Stimulated activated CD8-positive, alpha-beta memory T cell treated with anti-CD3 and anti-CD28 coated beads, Interleukin-4, amount 100 ng/mL, for 4 hours (primary cell): ENCODE data around the gene F11.
"Not testable (repeated sequence)": the region's sequence is repeated elsewhere in the genome, so short reads cannot be mapped to it uniquely, and the experiment has no call there.

Experiments used
- DNase-seq, 2 donors: peaks; one replicate each; pipeline ENCODE4 v3.0.0-alpha.2; 2020; ENCODE audit warnings: low read depth in 2 of 2, low spot score in 1 of 2

F11 gene

DNA sequence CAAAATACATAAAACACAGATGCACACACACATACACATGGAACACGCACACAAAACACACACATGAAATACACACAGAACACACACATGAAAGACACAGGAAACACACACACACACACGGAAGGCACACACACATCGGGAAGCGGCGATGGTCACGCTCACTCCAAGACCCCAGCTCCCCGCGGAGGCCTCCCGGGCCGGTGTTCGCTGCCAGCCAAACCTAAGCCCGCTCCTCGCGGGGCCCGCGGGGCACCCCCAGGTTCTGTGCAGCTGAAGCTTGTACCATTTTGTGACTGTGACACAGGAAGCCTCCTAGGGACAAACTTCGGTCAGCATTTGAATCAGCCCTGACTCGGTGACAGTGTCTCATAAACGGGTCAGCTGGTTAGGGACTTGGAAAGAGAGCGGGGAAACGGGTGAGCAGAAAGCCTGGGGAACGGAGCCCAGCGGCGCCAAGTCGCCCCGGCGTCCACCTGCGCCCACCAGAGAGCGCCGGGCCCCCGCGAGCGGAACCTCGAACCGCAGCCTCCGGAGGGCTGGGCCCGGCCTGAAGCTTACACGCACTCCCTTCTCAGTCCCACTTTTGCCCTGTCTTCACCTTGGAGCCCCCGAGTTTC lies 32.1 kb downstream of the F11 start:
- no peak for DNase-seq

DNA sequence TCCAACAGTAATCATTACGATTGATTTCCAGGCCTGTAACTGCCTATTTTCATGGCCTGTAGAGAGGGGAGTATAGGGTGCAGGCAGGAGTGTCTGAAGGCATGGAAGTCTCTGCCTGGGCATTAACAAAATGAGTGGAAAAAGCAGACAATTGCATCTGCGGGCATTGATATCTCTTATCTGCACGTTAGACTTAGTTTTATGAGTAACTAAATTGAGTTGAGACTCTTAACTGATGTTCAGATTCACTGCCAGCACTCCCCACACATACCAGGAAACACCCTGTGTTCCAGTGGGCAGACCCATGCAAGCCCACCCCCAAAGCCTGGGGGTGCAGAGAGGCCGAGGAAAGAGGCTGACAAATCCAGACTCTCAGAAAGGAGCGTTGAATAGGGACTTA lies 33.3 kb downstream of the F11 start:
- no peak for DNase-seq

- no peak for DNase-seq
Observed at GRCh38 chr4:186300659-186301390, 34.8 kb downstream of the F11 start.

DNA sequence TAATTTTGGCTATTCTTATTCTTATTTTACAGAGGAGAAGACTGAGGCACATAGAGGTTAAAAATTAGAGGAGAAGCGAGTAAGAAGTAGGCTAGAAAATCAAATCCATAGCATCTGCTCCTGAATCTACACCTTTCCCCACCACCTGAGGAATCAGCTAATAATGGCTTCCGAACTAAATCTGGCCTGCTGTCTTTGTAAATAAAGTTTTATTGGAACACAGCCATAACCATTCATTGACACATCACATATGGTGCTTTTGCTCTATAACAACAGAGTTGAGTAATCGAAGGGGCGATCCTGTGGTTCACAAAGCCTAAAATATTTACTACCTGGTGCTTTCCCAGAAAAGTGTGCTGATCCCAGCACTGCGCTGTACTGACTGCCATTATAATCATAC lies 38.2 kb downstream of the F11 start:
- no peak for DNase-seq

GRCh38 chr4:186304866-186305505 lies 39.0 kb downstream of the F11 start:
- DNase-seq = no peak

- DNase-seq = no peak
Observed at GRCh38 chr4:186307497-186307896, 41.5 kb downstream of the F11 start.

DNA sequence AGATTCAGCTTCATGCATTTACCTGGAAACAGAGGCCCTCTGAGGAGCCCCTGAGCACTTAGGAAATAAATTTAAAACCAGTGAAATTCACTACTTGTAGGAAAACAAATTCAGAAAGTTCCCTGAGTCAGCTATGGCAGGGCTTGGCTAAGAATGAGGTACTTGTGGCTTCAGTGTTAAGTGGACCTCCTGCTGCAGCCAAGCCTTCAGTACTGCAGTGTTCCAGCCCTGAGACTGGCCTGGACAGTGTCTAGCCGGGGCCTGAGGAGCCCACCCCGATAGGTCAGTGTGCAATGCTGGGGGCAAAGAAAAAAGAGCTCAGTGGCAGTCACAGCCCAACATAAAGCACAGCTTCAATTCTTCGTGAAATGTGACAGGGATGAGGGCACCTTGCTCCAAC lies 41.9 kb downstream of the F11 start:
- no peak for DNase-seq

GRCh38 chr4:186318481-186318880 lies 52.5 kb downstream of the F11 start:
- no peak for DNase-seq

DNA sequence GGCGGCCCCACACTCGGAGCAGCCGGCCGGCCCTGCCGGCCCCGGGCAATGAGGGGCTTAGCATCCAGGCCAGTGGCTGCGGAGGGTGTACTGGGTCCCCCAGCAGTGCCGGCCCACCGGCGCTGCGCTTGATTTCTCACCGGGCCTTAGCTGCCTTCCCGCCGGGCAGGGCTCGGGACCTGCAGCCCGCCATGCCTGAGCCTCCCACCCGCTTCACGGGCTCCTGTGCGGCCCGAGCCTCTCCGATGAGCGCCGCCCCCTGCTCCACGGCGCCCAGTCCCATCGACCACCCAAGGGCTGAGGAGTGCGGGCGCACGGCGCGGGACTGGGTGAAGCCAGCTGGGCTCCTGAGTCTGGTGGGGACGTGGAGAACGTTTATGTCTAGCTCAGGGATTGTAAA lies 58.7 kb downstream of the F11 start:
- DNase-seq = not testable (repeated sequence)

GRCh38 chr4:186326391-186326790 lies 60.4 kb downstream of the F11 start:
- no peak for DNase-seq

DNA sequence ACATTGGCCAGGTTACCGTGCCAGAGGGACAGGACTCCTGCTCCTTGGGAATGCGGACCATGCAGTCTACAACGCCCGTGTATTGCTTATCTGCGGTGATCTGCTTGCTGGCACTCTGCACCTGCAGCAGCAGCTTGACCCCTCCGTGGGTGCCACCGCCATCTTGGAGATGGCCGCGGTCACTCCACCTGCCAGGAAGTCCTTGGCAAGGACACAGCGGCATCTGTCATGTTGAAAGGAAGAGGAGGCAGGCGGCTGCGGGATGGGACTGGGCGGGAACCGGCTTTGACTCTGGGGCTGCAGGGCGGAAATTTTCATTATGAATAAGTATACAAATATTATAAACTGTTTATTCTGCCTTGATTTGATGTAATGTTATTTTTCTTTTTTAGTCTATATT lies 63.4 kb downstream of the F11 start:
- no peak for DNase-seq

DNA sequence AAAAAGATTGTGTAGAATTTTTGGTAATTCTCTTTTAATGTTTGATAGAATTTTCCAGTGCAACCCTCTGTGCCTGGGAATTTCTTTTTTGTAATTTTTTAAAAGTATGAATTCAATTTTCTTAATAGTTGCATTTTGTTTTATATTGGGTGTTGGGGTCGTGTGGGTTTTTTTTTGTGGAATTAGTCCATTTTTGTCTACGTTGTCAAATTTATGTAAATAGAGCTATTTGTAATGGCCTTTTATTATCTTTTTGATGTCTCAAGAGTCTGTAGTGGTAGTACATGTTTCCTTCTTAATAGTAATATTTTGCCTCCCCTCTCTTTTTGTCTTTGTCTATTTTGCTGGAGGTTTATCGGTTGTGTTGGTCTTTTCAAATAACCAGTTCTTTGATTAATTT lies 64.4 kb downstream of the F11 start:
- DNase-seq = no peak

DNA sequence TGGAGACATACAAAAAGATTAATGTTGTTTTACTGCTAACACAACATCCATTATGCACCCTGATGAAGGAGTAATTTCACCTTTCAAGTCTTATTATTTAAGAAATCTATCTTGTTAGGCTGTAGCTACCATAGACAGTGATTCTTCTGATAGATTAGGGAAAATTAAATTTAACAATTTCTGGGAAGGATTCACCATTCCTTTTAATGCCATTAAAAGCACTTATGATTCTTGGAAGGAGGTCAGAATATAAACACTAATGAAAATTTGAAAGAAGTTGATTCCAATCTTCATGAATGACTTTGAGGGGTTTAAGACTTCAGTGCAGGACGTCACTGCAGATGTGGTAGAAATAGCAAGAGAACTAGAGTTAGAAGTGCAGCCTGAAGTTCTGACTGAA lies 69.8 kb downstream of the F11 start:
- no peak for DNase-seq
